HepG2 (cell line): Measurements from ENCODE around the gene PRMT7. TPM values are rescaled to one million over a fixed set of nuclear protein-coding genes. Genes with fewer than 3 reads are reported as not detected.

Source experiments
- ADNP ChIP-seq: sonication (generic); formaldehyde crosslinking; IDR thresholded peaks from 2 replicates; pipeline ENCODE4 v1.4.0; 2020; ENCODE audit warnings: missing genetic modification reagents
- CENPX ChIP-seq: sonication (generic); formaldehyde crosslinking; IDR thresholded peaks from 2 replicates; pipeline ENCODE4 v1.9.0; 2021; ENCODE audit warnings: mild to moderate bottlenecking, missing genetic modification reagents, moderate library complexity
- FOXK1 ChIP-seq: sonication (generic); formaldehyde crosslinking; IDR thresholded peaks from 2 replicates; pipeline ENCODE4 v1.4.0; 2020; ENCODE audit warnings: low read depth, missing genetic modification reagents, borderline replicate concordance
- JUNB ChIP-seq: sonication (generic); formaldehyde crosslinking; IDR thresholded peaks from 2 replicates; pipeline ENCODE4 v1.8.0; 2022; ENCODE audit warnings: missing genetic modification reagents, mild to moderate bottlenecking, borderline replicate concordance
- NFKBIZ ChIP-seq: IDR thresholded peaks from 2 replicates; pipeline ENCODE4 v1.6.1; 2018; ENCODE audit warnings: missing genetic modification reagents, missing compliant biosample characterization
- NKX3-1 ChIP-seq: sonication (generic); formaldehyde crosslinking; IDR thresholded peaks from 2 replicates; pipeline ENCODE4 v1.5.0; 2020; ENCODE audit warnings: missing genetic modification reagents
- SALL2 ChIP-seq: sonication (generic); formaldehyde crosslinking; IDR thresholded peaks from 2 replicates; pipeline ENCODE4 v1.8.1; 2023; ENCODE audit warnings: mild to moderate bottlenecking, missing genetic modification reagents, inconsistent platforms
- YEATS2 ChIP-seq: sonication (generic); formaldehyde crosslinking; IDR thresholded peaks from 2 replicates; pipeline ENCODE4 v1.4.0; 2020; ENCODE audit warnings: missing genetic modification reagents, borderline replicate concordance
- ZFP82 ChIP-seq: sonication (generic); formaldehyde crosslinking; IDR thresholded peaks from 2 replicates; pipeline ENCODE4 v1.5.1; 2020; ENCODE audit warnings: mild to moderate bottlenecking, missing genetic modification reagents, borderline replicate concordance
- ZNF143 ChIP-seq: sonication (generic); formaldehyde crosslinking; IDR thresholded peaks from 2 replicates; pipeline ENCODE4 v1.4.0; 2020; ENCODE audit warnings: missing genetic modification reagents
- ZNF350 ChIP-seq: sonication (generic); formaldehyde crosslinking; IDR thresholded peaks from 2 replicates; pipeline ENCODE4 v1.4.0; 2020; ENCODE audit warnings: mild to moderate bottlenecking, low read depth, missing genetic modification reagents, borderline replicate concordance
- ZNF546 ChIP-seq: sonication (generic); formaldehyde crosslinking; conservative IDR thresholded peaks from 2 replicates; pipeline ENCODE4 v1.8.1; 2023; ENCODE audit warnings: mild to moderate bottlenecking, missing genetic modification reagents
- ZNF790 ChIP-seq: sonication (generic); formaldehyde crosslinking; IDR thresholded peaks from 2 replicates; pipeline ENCODE4 v1.8.0; 2022; ENCODE audit warnings: missing genetic modification reagents, mild to moderate bottlenecking, borderline replicate concordance
- polyA plus RNA-seq, 8 experiments: library from polyadenylated mRNA; depleted of rRNA in 3 of 8; stranded (reverse) in 7 of 8; unstranded in 1 of 8; fragments of >200 nt; fragmentation: Illumina TruSeq in 4 of 8; extraction: Trizol in 4 of 8; gene quantifications; 2 replicates each; pipeline versions ENCODE4 v1.2.1 to v1.2.3, GENCODE V29; 2011 to 2016; ENCODE audit warnings: low read depth in 4 of 8, missing spikeins in 1 of 8, mixed read lengths in 1 of 8; ENCODE audit not compliant: insufficient read depth in 1 of 8
- total RNA-seq, 5 experiments: library from RNA; depleted of rRNA; stranded (reverse); fragments of >200 nt; fragmentation: Illumina TruSeq; extraction: Trizol; gene quantifications; 2 replicates each; pipeline ENCODE4 v1.2.3, GENCODE V29; 2016; ENCODE audit warnings: low read depth in 1 of 5
- TF ChIP-seq, protein P1 (sequence below): IDR thresholded peaks from 2 replicates; pipeline ENCODE4 v1.6.1; 2016; ENCODE audit warnings: control low read depth
- TF ChIP-seq, protein P2 (sequence below), 2 experiments: sonication (generic) in 1 of 2; formaldehyde crosslinking in 1 of 2; IDR thresholded peaks; 2 replicates each; pipeline versions ENCODE4 v1.4.0 to v1.6.1; 2016 to 2020; ENCODE audit warnings: borderline replicate concordance in 1 of 2, low read depth in 1 of 2, mild to moderate bottlenecking in 1 of 2, missing genetic modification reagents in 1 of 2
- TF ChIP-seq, protein P3 (sequence below): sonication (generic); formaldehyde crosslinking; IDR thresholded peaks from 2 replicates; pipeline ENCODE4 v1.5.1; 2020; ENCODE audit warnings: missing genetic modification reagents, mild to moderate bottlenecking, borderline replicate concordance
- TF ChIP-seq, protein P4 (sequence below): sonication (generic); formaldehyde crosslinking; IDR thresholded peaks from 2 replicates; pipeline ENCODE4 v1.8.0; 2022; ENCODE audit warnings: mild to moderate bottlenecking, missing genetic modification reagents; ENCODE audit not compliant: insufficient replicate concordance
- TF ChIP-seq, protein P5 (sequence below): IDR thresholded peaks from 2 replicates; pipeline ENCODE4 v1.6.1; 2016; ENCODE audit warnings: missing biosample characterization, missing genetic modification reagents, low read depth

PRMT7 gene
- total and polyA plus RNA-seq, 2 of the 13 experiments (the other 11 are each of a cell fraction or from before 2014, with no cell fraction given): 47.5 to 55.0 TPM

DNA sequence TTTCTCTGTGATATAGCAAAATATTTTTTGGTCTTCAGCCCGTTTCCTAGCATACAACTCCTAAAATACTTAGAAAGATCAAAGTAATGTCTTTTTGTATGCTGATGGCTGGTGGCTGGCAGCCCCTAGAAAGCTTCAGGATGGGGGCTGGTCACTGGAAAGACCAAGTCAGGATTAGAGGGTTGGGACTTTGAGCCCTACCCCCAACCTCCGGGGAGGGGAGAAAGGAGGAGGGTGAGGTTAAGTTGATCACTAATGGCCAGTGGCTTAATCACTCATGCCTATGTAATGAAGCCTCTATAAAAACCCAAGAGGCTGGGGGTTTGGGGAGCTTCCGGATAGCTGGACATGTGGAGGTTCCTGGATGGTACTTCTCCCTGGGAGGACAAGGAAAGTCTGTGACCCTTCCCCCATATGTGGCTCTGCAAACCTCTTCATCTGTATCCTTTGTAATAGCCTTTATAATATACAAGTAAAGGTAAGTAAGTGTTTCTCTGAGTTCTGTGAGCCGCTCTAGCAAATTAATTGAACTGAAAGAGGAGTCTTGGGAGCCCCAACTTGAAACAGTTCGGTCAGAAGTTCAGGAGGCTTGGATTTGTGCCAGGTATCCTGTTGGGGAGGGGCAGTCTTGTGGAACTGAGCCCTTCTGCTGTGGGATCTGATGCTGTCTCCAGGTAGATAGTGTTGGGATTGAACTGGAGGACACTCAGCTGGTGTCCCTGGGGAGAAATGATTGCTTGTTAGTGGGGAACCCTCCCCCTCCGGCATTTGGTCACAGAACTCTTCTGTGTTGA, 43.0 kb upstream of the PRMT7 start (continued):
- TF ChIP-seq YEATS2 (CRISPR knock-in tag): no peak
- TF ChIP-seq JUNB (CRISPR knock-in tag): no peak
- TF ChIP-seq, protein P1, sequence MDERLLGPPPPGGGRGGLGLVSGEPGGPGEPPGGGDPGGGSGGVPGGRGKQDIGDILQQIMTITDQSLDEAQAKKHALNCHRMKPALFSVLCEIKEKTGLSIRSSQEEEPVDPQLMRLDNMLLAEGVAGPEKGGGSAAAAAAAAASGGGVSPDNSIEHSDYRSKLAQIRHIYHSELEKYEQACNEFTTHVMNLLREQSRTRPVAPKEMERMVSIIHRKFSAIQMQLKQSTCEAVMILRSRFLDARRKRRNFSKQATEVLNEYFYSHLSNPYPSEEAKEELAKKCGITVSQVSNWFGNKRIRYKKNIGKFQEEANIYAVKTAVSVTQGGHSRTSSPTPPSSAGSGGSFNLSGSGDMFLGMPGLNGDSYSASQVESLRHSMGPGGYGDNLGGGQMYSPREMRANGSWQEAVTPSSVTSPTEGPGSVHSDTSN (CRISPR knock-in tag): 0 out of 2 replicates have a peak, but pooled peaks have one; percentile 29
- TF ChIP-seq ZNF350 (CRISPR knock-in tag): no peak
- TF ChIP-seq, protein P2, sequence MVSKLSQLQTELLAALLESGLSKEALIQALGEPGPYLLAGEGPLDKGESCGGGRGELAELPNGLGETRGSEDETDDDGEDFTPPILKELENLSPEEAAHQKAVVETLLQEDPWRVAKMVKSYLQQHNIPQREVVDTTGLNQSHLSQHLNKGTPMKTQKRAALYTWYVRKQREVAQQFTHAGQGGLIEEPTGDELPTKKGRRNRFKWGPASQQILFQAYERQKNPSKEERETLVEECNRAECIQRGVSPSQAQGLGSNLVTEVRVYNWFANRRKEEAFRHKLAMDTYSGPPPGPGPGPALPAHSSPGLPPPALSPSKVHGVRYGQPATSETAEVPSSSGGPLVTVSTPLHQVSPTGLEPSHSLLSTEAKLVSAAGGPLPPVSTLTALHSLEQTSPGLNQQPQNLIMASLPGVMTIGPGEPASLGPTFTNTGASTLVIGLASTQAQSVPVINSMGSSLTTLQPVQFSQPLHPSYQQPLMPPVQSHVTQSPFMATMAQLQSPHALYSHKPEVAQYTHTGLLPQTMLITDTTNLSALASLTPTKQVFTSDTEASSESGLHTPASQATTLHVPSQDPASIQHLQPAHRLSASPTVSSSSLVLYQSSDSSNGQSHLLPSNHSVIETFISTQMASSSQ (IDR thresholded peaks at IDR 0.05; ENCODE audit: low read depth): no peak
- TF ChIP-seq, protein P2 (CRISPR knock-in tag; IDR thresholded peaks at IDR 0.05; ENCODE audit: borderline replicate concordance): no peak
- TF ChIP-seq SALL2: no peak
- TF ChIP-seq FOXK1 (CRISPR knock-in tag): no peak
- TF ChIP-seq CENPX (CRISPR knock-in tag): no peak
- TF ChIP-seq, protein P3, sequence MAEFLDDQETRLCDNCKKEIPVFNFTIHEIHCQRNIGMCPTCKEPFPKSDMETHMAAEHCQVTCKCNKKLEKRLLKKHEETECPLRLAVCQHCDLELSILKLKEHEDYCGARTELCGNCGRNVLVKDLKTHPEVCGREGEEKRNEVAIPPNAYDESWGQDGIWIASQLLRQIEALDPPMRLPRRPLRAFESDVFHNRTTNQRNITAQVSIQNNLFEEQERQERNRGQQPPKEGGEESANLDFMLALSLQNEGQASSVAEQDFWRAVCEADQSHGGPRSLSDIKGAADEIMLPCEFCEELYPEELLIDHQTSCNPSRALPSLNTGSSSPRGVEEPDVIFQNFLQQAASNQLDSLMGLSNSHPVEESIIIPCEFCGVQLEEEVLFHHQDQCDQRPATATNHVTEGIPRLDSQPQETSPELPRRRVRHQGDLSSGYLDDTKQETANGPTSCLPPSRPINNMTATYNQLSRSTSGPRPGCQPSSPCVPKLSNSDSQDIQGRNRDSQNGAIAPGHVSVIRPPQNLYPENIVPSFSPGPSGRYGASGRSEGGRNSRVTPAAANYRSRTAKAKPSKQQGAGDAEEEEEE (CRISPR knock-in tag): no peak
- TF ChIP-seq ZNF546 (CRISPR knock-in tag): no peak
- TF ChIP-seq ZFP82 (CRISPR knock-in tag): no peak
- no peak for TF ChIP-seq ZNF143 (CRISPR knock-in tag)
- no peak for TF ChIP-seq NFKBIZ (CRISPR knock-in tag)
- TF ChIP-seq, protein P4, sequence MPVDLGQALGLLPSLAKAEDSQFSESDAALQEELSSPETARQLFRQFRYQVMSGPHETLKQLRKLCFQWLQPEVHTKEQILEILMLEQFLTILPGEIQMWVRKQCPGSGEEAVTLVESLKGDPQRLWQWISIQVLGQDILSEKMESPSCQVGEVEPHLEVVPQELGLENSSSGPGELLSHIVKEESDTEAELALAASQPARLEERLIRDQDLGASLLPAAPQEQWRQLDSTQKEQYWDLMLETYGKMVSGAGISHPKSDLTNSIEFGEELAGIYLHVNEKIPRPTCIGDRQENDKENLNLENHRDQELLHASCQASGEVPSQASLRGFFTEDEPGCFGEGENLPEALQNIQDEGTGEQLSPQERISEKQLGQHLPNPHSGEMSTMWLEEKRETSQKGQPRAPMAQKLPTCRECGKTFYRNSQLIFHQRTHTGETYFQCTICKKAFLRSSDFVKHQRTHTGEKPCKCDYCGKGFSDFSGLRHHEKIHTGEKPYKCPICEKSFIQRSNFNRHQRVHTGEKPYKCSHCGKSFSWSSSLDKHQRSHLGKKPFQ (CRISPR knock-in tag): no peak
- TF ChIP-seq, protein P5, sequence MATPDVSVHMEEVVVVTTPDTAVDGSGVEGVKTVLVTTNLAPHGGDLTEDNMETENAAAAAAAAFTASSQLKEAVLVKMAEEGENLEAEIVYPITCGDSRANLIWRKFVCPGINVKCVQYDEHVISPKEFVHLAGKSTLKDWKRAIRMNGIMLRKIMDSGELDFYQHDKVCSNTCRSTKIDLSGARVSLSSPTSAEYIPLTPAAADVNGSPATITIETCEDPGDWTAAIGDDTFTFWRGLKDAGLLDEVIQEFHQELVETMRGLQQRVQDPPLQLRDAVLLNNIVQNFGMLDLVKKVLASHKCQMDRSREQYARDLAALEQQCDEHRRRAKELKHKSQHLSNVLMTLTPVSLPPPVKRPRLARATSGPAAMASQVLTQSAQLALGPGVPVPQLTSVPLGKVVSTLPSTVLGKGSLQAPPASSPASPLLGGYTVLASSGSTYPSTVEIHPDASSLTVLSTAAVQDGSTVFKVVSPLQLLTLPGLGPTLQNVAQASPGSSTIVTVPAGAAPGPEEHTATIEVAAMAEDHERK (CRISPR knock-in tag): no peak
- no peak for TF ChIP-seq ADNP (CRISPR knock-in tag)
- no peak for TF ChIP-seq ZNF790
- no peak for TF ChIP-seq NKX3-1 (CRISPR knock-in tag)
